Neural progenitor cell (in vitro differentiated cells): Measurements from ENCODE around the gene GNG7.

Experiments used
- EZH2 ChIP-seq: fragments of 200-600 bp; sonication (generic); IDR thresholded peaks from 2 replicates; pipeline ENCODE4 v1.6.1; 2017; ENCODE audit warnings: antibody characterized with exemption, mild to moderate bottlenecking, moderate library complexity
- TF ChIP-seq, protein P1 (sequence below): fragments of 200-600 bp; sonication (generic); IDR thresholded peaks from 2 replicates; pipeline ENCODE4 v1.5.1; 2017; ENCODE audit warnings: antibody characterized with exemption, mild to moderate bottlenecking

- TF ChIP-seq EZH2 = no peak
- TF ChIP-seq, protein P1, sequence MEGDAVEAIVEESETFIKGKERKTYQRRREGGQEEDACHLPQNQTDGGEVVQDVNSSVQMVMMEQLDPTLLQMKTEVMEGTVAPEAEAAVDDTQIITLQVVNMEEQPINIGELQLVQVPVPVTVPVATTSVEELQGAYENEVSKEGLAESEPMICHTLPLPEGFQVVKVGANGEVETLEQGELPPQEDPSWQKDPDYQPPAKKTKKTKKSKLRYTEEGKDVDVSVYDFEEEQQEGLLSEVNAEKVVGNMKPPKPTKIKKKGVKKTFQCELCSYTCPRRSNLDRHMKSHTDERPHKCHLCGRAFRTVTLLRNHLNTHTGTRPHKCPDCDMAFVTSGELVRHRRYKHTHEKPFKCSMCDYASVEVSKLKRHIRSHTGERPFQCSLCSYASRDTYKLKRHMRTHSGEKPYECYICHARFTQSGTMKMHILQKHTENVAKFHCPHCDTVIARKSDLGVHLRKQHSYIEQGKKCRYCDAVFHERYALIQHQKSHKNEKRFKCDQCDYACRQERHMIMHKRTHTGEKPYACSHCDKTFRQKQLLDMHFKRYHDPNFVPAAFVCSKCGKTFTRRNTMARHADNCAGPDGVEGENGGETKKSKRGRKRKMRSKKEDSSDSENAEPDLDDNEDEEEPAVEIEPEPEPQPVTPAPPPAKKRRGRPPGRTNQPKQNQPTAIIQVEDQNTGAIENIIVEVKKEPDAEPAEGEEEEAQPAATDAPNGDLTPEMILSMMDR = no peak
Measured at GRCh38 chr19:2487090-2487489, 215.4 kb downstream of the GNG7 start.
